HG02852 (cell line): Measurements from ENCODE around the gene AACS.

Experiments used
- ATAC-seq: cut with Tn5 transposase; IDR thresholded peaks from one replicate; pipeline ENCODE4 v1.9.1; 2021; ENCODE audit warnings: mild to moderate bottlenecking, moderate library complexity; ENCODE audit not compliant: unreplicated experiment

Gene AACS

DNA sequence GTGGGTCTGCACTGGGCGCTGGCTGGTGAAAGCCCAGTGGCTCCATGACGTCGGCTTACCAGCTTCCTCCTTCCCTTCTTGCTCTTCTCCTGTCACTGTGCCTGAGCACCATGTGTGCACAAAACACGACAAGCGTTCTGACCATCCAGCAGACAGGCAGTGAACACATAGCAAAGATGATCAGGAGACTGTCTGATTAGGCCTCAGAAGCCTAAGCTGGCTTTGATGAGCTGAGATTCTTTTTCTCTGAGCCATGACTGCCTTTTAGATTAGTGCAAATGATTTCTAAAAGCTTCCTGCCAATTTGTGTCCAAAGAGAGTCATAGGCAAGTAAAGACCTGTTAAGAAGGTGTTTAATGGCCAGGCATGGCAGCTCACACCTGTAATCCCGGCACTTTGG, 83.1 kb downstream of the AACS start:
- no peak for ATAC-seq

DNA sequence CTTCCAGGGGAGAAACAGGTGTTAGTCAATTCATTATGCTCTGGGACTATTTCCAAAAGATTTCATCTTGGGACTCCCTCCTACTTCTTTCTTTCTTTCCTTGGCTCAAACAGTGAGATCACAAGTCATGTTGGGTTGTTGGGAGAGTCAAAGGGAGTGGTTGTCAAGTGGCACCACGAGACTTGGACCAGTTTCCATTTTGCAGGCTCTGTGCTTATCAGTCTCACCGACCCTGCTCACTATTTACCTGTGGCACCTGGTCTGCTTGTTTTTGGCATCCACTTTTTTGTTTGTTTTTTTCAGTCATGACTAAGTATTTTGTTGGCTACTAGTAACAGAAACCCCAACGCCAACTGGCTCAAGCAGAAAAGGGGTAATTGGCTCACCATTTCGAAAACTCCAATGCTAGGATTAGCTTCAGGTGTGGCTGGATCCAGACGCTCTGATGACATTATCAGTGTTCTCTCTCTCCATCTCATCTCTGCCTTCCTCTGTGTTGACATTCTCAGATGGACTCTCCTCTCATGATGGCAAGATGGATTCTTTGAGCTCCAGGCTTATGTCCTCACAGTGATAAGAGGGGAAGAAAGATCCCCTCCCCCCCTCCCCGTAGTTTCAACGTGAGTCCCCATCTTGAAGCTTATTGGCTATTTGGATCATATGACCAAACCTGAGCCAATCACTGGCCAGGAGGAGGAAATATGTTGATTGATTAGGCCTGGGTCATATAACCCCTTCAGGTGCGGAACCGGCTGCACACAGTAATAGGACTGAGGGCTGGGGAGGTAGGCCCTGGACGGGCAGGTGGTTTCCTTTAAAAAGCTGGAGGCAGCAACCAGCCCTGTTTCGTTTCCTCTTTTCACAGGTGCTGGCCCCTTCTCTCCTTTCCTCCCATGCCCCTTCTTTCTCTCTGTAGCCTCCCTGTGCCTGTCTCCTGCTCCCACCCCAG, 84.2 kb downstream of the AACS start:
- peak; percentile 95 for ATAC-seq

DNA sequence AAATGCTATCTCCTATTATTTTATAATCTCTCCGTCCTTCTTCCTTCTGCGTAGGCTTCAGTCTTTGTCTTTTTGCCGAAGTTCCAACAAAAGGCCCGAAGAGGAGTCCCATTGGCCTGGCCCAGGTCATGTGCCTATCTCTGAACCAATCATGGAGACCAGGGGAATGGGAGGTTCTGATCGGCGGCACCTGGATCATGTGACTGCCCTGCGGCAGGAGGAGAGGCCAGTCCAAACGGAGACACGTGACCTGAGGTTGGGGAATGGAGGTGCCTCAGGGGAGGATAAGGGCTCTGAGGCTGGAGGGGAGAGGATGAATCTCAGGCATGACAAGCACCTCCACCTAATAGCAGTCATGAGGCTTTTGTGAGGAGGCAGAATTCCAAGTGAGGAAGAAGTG, 86.0 kb downstream of the AACS start:
- no peak for ATAC-seq

DNA sequence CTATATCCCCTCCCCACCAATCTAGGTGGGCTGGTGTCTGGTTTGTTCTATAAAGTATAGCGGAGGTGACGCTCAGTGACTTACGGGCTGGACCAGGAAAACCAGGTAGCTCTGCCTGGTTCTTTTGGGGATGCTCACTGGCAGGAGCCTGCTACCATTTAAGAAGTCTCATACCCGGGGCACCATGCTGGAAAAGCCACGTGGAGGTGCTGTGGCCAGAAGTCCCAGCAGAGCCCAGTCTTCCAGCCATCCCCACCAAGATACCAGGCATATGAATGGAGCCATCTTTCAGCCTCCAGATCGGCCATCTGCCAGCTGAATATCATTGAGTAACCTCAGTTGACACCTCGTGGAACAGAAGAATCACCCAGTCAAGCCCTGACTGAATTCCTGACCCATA, 87.2 kb downstream of the AACS start:
- ATAC-seq: no peak

DNA sequence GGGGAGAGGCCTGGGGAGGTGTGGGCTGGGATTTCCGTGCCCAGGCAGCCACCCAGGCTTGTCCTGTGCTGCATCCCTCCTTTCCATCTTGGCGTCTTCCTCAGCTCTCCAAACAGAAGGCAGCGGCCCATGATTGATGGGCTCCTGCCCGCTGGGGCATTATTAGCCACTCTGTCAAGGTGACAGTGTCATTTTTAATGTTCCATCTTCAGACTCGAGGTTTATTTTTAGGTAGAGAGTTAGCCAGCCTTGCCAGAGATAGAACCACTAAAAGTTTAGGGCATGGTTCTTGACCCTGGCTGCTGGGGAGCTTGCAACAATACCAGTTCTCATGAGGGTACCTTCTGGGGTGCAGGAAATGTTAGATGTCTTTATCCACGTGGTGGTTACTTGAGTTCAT, 90.1 kb downstream of the AACS start:
- no peak for ATAC-seq

DNA sequence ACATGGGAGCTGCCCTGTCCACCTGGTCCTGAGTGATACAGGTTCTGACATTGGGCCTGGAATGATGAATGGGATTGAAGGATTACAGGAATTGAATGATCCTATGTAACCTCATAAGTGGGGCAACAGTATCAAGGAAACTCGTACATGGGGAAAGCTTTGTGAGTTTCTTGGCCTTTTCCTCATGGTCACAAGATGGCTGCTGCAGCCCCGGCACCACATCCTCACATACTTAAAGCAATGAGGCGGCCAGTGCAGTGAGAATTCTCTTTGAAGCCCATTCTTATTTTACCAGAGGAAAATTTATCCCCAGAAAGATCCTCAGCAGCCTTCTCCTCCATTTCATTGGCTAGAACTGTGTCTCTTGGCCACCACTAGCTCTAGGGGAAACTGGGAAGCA, 91.9 kb downstream of the AACS start:
- no peak for ATAC-seq

DNA sequence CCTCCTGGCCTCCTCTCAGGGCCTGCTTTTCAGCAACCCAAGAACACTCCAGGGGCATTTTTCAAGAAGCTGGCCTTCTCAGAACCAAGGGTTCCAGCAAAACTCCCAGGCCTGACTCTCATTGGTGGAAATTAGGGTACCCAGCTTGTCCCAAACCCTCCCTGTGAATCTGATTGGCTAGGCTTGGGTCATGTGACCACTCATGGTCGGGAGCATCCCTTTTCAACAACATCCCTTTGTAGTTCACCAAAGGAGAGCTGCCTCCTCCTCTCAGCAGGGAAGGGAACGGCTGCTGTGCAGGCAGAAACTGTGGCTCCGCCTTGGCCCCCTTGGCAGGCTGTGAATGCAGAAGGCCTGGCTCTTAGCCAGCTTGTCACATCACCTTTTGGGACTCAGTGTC, 94.5 kb downstream of the AACS start:
- ATAC-seq: no peak

DNA sequence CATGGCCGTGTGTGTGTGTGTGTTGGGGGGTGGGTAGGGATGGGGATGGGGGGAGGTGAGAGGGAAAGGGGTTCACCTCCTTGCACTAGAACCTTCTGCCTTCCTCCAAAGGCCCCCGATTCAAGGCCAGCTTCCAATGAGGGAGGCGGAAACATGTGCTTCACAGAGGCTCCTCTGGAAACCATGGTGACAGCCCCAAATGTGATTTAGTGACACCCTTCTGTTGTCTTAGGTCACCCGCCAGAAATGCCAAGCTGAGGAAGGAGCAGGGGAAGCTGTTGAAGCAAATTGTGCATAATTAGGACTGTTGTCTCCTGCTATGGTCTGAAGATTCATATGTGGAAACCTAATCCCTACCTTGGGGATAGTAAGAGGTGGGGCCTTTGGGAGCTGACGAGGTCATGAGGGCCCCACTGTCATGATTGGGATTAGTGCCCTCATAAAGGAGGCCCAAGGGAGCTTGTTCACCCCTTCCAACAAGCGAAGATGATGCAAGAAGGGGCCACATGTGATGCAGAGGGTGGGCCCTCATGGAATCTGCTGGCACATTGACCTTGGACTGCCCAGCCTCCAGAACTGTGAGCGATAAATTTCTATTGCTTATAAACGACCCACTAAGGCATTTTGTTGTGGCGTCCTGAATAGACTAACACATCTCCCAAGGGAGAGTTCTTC, 95.2 kb downstream of the AACS start:
- no peak for ATAC-seq

DNA sequence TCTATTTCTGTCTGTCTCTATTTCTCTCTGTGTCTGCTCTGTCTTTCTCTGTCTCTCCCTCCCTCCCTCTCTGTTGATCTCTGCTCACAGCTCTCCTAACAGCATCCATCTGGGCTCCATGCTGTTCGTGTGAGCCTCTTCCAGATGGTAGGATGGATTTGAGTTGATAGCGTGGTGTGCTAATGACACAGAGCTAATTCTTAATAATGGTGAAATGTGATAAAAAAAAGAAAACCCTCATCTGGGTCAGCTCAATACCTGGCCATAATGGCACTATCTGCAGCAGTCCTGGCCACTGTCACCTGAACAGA, 96.4 kb downstream of the AACS start:
- ATAC-seq: no peak

DNA sequence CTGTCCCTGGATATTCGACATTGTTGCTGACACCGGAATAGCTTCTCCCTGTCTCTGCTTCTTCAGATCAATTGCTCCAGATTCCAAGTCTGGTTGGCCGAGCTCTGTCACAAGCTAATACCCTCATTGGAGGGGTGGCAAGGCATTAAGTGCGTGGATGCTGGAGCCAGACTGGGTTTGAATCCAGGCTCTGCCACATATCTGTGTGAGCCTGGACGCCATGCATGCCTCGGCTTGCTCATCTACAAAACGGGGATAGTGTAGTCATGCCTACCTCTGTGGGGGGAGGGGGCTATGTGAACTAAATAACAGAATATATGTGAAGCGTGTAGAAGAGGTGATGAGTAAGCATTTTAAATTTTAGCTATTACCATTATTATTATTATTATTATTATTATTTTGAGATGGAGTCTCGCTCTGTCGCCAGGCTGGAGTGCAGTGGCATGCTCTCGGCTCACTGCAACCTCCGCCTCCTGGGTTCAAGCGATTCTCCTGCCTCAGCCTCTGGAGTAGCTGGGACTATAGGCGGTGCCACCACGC, 97.3 kb downstream of the AACS start:
- no peak for ATAC-seq

DNA sequence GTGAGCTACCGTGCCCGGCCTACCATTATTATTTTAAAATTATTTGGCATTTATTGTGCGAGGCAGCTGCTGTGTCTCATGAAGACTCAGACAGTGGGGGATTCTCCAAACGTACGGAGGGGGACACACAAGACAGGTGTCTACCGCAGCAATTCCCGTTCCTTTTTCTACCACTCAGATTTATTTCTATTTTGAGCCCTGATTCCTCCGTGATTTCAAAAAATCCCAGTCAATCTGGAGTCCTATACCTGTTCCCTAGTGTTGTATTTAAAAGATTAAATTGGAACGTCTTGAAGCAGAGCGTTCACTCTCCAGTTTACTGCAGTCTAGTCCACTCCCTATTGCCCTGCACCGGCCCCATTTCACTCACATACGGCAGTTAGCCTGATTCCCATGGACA, 97.9 kb downstream of the AACS start:
- no peak for ATAC-seq

DNA sequence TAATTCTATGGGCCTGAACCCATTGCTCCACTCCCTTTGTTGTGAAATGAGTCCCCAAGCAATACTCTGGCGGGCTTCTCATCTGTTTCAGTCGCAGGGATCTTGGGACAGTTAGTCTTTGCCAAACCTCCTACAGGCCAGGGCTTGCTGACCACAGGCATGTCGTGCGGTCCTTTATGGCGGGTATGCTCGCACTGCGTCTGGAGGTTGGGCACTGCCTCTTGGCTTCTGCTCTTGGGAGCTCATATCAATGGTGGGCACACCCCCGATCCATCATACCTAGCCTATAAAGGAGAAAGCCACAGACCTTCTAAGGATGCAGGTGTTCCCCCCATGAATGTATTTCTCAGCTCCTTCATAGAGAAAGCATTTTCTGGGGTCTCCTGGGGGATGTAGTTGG, 99.3 kb downstream of the AACS start:
- no peak for ATAC-seq

DNA sequence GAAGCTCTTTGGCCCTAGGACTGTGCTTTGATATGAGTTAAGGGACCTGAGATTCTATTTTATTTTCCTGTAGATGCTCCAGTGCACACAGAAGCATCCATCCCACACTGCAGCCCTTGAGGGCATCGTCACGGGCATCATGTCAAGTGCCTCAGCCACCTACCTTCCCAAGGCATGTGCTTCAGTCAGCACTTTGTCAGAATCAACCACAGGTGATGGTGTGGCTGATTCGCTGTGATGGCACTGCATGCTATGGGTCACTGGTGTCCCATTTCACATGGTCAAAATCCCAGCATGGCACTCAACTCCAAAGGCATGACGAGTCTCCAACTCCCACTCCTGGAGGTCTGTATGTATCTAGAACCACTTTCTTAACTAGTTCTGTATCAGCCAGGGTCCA, 100.8 kb downstream of the AACS start:
- ATAC-seq: no peak

DNA sequence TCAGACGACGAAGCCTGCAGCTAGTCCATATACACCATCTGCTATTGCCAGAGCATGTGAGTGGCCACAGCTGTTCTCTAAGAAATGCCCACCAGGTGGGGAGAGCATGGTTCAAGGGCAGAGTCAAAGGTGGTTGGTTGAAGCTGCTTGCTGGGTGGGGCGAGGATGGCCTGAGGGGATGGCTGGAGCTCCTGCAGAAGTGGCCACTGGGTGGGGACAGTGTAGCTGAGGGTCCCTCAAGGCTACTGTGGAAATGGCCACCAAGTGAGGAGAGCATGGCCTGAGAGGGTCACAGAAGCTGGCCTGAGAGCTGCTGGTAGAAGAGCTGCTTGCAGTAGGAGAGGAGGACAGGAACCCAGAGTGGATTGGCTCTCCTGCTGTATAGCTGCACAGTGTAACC, 102.4 kb downstream of the AACS start:
- no peak for ATAC-seq

DNA sequence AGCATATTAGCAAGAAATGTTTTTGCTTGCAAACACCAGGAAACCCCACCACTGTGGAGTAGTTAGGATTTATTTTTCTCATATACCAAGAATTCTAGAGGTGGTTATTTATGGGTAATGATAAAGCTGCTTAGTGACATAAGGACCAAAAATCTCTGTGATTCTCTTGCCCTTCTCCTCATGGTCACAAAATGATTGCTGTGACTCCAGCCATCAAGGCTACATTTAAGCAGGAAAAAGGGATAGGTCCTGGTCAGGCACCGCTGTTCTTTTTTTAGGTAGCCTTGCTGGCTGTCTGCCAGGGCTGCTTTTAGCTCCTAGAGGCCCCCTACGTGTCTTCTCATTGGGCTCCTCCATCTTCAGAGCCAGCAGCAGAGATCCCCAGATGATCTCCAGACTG, 104.2 kb downstream of the AACS start:
- no peak for ATAC-seq

DNA sequence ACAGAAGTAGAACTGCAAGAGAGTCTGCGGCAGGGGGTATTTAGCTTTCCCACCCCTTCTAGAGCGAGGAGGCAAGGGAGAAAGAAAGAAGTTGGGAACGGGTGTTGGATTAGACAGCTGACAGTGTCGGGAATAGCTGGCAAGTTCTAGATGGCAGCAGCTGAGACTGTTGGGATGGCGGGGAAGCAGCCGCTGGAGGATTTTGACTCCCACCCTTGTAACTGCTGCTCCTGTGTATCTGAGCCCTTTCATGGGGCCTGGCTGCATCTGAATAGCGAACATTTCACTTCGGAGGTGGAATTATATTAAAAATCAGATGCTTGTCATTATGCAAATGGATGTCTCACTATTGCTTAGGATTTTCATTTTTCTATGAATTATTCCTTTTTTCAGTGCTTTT, 104.6 kb downstream of the AACS start:
- no peak for ATAC-seq

DNA sequence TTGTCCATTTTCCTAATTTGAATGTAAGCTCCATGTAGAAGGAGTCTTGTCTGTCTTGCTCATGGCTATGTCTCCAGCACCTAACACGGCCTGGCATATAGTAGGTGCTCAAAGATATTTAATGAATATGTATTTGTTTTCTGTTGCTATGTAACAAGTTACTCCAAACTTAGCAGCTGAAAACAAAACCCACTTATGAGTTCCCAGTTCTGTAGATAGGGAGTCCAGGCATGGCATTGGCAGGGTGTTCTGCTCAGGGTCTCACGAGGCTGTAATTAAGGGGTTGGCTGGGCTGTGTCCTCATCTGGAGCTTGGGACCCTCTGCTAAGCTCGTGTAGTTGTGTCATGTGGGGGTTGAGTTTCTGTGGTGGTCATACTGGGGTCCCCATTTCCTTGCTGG, 106.0 kb downstream of the AACS start:
- no peak for ATAC-seq

DNA sequence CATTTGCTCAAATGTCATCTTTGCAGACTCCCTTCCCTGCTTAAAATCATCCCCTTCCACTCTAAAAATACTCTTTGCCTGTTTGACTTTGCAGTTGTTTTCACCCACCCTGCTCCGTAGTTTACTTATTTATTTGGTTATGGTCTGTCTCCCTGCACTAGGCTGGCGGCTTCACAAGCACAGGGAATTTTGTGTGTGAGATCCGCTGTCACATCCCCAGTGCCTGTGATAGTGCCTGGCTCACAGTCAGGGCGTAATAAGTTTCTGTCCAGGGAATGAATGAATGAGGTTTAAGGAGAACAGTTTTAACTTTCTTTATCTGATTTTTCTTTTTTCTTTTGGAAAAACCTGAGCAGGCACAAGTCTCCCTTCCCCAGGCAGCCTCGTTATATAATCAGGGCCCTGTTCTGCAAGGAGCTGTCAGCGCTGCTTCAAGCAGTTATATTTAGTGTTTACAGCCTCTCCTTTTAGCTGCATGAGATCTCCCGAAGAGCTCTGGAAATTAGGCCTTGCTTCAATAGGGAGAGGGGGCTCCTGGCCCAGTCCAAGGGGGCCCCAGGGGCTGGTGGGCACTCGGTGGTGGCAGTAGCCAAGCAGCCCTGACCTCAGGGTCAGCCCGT, 107.1 kb downstream of the AACS start:
- no peak for ATAC-seq

DNA sequence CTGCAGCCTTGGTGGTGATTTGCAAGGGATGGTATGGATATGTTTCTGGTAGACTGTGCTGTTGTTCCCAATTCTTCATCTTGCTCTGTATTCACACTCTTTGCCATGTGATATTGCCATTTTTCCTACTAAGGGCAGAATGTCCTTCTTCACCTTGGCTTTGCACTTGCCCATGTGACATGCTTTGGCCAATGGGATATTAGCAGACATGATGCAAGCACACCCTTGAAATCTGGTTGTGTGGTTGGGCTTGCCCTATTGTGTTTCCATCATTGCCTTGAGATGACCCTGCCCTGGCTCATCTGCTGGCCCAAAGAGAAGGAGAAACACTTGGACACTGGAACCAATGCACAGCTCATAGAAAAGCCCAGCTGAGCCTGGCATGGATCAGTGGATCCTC, 110.3 kb downstream of the AACS start:
- no peak for ATAC-seq

DNA sequence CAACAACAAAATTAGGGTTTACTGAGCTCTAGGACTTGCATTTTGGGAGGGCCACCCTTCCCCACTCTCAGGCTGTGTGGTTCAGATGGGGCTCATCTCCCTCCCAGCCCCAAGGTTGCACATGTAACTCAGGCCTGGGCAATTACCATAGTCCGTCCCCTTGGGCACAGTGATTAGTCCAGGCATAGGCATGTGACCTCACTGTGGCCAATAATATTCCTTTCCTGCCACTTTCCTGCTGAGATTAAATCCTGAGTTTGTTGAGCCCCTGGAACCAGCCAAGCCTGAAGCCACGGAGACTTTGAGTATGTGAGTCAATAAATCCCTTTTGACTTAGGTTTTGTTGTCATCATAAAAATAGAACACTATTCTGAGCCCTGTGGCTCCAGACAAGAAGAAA, 113.0 kb downstream of the AACS start:
- no peak for ATAC-seq

DNA sequence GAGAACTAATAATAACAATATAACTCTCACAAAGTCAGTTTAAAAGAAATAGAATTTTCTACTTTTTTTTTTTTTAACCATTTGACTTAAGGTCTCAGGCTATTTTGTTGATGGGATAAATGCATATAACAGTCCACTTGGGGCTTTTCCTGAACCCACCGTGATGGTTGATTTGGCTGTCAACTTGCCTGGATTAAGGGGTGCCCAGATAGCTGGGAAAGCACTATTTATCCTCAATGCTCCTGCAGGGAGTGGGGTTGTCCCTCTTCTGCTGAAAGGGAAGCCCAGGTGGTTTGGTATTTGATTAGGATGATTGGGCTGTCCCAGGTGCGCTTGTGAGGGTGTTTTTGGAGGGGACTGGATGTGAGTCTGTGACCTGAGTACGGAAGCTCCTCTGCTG, 114.9 kb downstream of the AACS start:
- no peak for ATAC-seq

DNA sequence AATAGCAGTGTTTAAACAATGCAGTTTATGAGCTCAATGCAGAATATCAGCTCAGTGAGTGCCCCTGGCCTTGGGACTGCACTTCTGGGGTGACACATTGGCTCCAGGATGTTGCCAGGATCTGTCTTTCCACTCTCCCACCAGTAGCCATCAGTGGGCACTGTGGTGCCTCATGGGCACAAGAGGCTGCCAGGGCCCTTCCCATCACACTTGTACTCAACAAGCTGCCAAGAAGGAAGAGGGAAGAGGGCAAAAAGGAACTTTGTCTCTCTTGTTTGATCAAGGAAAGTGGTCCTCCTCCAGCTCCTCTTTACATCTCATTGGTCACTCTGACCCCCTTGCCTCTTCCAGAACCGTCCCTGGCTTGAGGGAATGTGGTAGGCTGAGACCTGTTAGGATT, 115.9 kb downstream of the AACS start:
- no peak for ATAC-seq
